HepG2 (cell line): Measurements from ENCODE around the gene ACACB. TPM values are rescaled to one million over a fixed set of nuclear protein-coding genes. Genes with fewer than 3 reads are reported as not detected.

Experiments used
- ATF7 ChIP-seq, 2 experiments: fragments of 450-650 bp in 1 of 2; sonication (generic) in 1 of 2; formaldehyde crosslinking in 1 of 2; IDR thresholded peaks; 2 replicates each; pipeline versions ENCODE4 v1.4.0 to v1.6.1; 2016 to 2020; ENCODE audit warnings: antibody characterized with exemption in 1 of 2, mild to moderate bottlenecking in 1 of 2, missing genetic modification reagents in 1 of 2
- DPF2 ChIP-seq: sonication (generic); formaldehyde crosslinking; IDR thresholded peaks from 2 replicates; pipeline ENCODE4 v1.4.0; 2020; ENCODE audit warnings: mild to moderate bottlenecking, low read depth, missing genetic modification reagents, borderline replicate concordance
- DRAP1 ChIP-seq: IDR thresholded peaks from 2 replicates; pipeline ENCODE4 v1.6.1; 2016; ENCODE audit warnings: missing genetic modification reagents, missing compliant biosample characterization
- FOSL2 ChIP-seq: sonication (generic); formaldehyde crosslinking; IDR thresholded peaks from 2 replicates; pipeline ENCODE4 v1.4.0; 2020; ENCODE audit warnings: missing genetic modification reagents
- IRF2 ChIP-seq: IDR thresholded peaks from 2 replicates; pipeline ENCODE4 v1.6.1; 2018; ENCODE audit warnings: missing genetic modification reagents, missing compliant biosample characterization
- NCOA5 ChIP-seq: sonication (generic); formaldehyde crosslinking; IDR thresholded peaks from 2 replicates; pipeline ENCODE4 v1.4.0; 2020; ENCODE audit warnings: missing genetic modification reagents
- NCOR1 ChIP-seq: fragments of 200-600 bp; sonication (generic); IDR thresholded peaks from 2 replicates; pipeline ENCODE4 v1.7.0; 2017; ENCODE audit warnings: antibody characterized with exemption, low read length, borderline replicate concordance
- PAXIP1 ChIP-seq: sonication (generic); formaldehyde crosslinking; conservative IDR thresholded peaks from 2 replicates; pipeline ENCODE4 v1.4.0; 2020; ENCODE audit warnings: mild to moderate bottlenecking, missing genetic modification reagents, moderate library complexity
- PHF21A ChIP-seq: sonication (generic); formaldehyde crosslinking; IDR thresholded peaks from 2 replicates; pipeline ENCODE4 v1.5.0; 2020; ENCODE audit warnings: mild to moderate bottlenecking, missing genetic modification reagents
- POGZ ChIP-seq: sonication (generic); formaldehyde crosslinking; IDR thresholded peaks from 2 replicates; pipeline ENCODE4 v1.4.0; 2020; ENCODE audit warnings: mild to moderate bottlenecking, missing genetic modification reagents
- ZBTB39 ChIP-seq: sonication (generic); formaldehyde crosslinking; IDR thresholded peaks from 2 replicates; pipeline ENCODE4 v1.5.0; 2020; ENCODE audit warnings: missing genetic modification reagents
- ZFP41 ChIP-seq: sonication (generic); formaldehyde crosslinking; IDR thresholded peaks from 2 replicates; pipeline ENCODE4 v1.4.0; 2020; ENCODE audit warnings: mild to moderate bottlenecking, missing genetic modification reagents, borderline replicate concordance
- ZNF24 ChIP-seq: fragments of 450-650 bp; IDR thresholded peaks from 2 replicates; pipeline ENCODE4 v1.6.1; 2017; ENCODE audit warnings: antibody characterized with exemption, mild to moderate bottlenecking
- ZNF670 ChIP-seq: sonication (generic); formaldehyde crosslinking; IDR thresholded peaks from 2 replicates; pipeline ENCODE4 v1.8.0; 2022; ENCODE audit warnings: mild to moderate bottlenecking, missing genetic modification reagents, borderline replicate concordance
- ZNF687 ChIP-seq: sonication (generic); formaldehyde crosslinking; IDR thresholded peaks from 2 replicates; pipeline ENCODE4 v1.5.1; 2020; ENCODE audit warnings: mild to moderate bottlenecking, missing genetic modification reagents, moderate library complexity
- ZNF788 ChIP-seq: sonication (generic); formaldehyde crosslinking; IDR thresholded peaks from 2 replicates; pipeline ENCODE4 v1.5.0; 2020; ENCODE audit warnings: mild to moderate bottlenecking, missing genetic modification reagents, borderline replicate concordance
- polyA plus RNA-seq, 8 experiments: library from polyadenylated mRNA; depleted of rRNA in 3 of 8; stranded (reverse) in 7 of 8; unstranded in 1 of 8; fragments of >200 nt; fragmentation: Illumina TruSeq in 4 of 8; extraction: Trizol in 4 of 8; gene quantifications; 2 replicates each; pipeline versions ENCODE4 v1.2.1 to v1.2.3, GENCODE V29; 2011 to 2016; ENCODE audit warnings: low read depth in 4 of 8, missing spikeins in 1 of 8, mixed read lengths in 1 of 8; ENCODE audit not compliant: insufficient read depth in 1 of 8
- total RNA-seq, 5 experiments: library from RNA; depleted of rRNA; stranded (reverse); fragments of >200 nt; fragmentation: Illumina TruSeq; extraction: Trizol; gene quantifications; 2 replicates each; pipeline ENCODE4 v1.2.3, GENCODE V29; 2016; ENCODE audit warnings: low read depth in 1 of 5

The ACACB gene
- total and polyA plus RNA-seq, 2 of the 13 experiments (the other 11 are each of a cell fraction or from before 2014, with no cell fraction given) = 6.2 to 8.6 TPM

DNA sequence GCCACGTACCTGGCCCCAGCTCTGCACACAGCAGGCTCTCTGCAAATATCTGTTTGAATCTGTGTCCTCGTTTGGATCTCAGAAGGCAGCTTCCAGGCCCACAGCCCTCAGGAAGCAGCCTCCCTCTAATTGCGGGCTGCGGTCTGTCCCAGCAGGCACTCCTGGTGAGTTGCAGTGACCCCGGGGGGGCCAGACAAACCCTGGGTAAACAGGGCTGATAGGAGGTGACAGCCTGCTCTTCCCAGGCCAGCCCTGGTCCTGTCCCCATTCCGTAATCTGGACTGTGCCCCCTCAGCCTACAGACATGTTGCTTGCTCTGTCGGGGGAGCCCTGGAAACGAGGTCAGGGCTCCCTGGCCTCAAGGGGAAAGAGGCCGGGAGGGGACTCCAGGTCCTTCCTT, 190.7 kb downstream of the ACACB start (continued):
- TF ChIP-seq ZNF24 (no peak), POGZ (CRISPR knock-in tag) (peak; percentile 59; the same call in 1 of the 2 replicates), ZBTB39 (CRISPR knock-in tag) (0 out of 2 replicates have a peak, but pooled peaks have one; percentile 47), FOSL2 (CRISPR knock-in tag) (peak; percentile 66), ZNF687 (CRISPR knock-in tag) (peak; percentile 70), ZNF670 (CRISPR knock-in tag) (no peak), DPF2 (peak; percentile 34; the same call in 1 of the 2 replicates), IRF2 (no peak), DRAP1 (CRISPR knock-in tag) (no peak), ATF7 (IDR thresholded peaks at IDR 0.05) (no peak), ATF7 (CRISPR knock-in tag; IDR thresholded peaks at IDR 0.05) (no peak), ZNF788 (CRISPR knock-in tag) (peak; percentile 52; the same call in 1 of the 2 replicates), ZFP41 (no peak), PAXIP1 (CRISPR knock-in tag) (peak; percentile 69), NCOA5 (CRISPR knock-in tag) (no peak), NCOR1 (no peak), PHF21A (peak; percentile 97)
